Measurements from ENCODE around the gene OR2T8.

OR2T8 gene

GRCh38 chr1:247919952-247920351 lies at the start of gene OR2T8:
Gene OR2T8 (plus strand): TSS chr1:247920252. CDS start chr1:247921018, 766 bp downstream.
- Histone ChIP-seq H3F3A (ENCODE audit: control insufficient read depth, insufficient read depth) (no peaks in the 10 kb centered on the region), H3K27ac (ENCODE audit: low read depth, low read length) (no peak within 1 kb of the TSS), H3K9me3 (ENCODE audit: control insufficient read depth, insufficient read depth, low read length) (no peaks in the 10 kb centered on the region)

DNA sequence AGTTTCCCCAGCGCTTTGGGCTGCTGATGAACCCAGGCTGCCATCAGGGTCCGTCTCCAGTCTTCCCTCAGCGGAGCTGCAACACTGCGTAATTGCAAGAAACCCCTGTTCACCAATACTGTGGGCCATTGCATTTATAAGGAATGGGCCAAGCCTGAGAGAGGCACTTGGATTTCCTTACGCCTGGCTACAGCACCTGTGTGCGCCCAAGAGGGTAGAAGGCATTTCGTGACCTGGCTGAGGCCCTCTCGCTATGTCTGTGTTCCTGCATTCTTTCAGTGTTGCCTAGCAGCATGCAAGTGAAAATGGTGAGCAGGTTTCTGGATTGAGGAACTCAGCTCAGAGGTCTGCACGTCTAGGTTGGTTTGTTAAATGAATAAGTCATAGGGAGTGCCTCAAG lies 36.7 kb upstream of the OR2T8 start:
- TF ChIP-seq CTCF (IDR thresholded peaks at IDR 0.05; ENCODE audit: low read depth, low read length, poor library complexity, severe bottlenecking) (no peak), EZH2phosphoT487 (IDR thresholded peaks at IDR 0.05; ENCODE audit: borderline replicate concordance, low read length) (no peak)
- H4K20me1 ChIP-seq (ENCODE audit: control insufficient read depth, insufficient read depth, low read depth, low read length) = no peaks in the 10 kb centered on the region
- H3F3A ChIP-seq (ENCODE audit: control insufficient read depth, insufficient read depth) = no peaks in the 10 kb centered on the region
- H3K4me2 ChIP-seq (ENCODE audit: low read length) = no peak overlapping the region
- no peaks in the 10 kb centered on the region for H3K9me3 ChIP-seq (ENCODE audit: control insufficient read depth, insufficient read depth, low read length)
- H3K27me3 ChIP-seq (ENCODE audit: control insufficient read depth, low read length) = no peaks in the 10 kb centered on the region
- no peaks in the 10 kb centered on the region for H3K9me2 ChIP-seq (replicated peaks; ENCODE audit: control insufficient read depth, low read length)
- H3K4me1 ChIP-seq (ENCODE audit: control insufficient read depth, low read length) = no peaks in the 10 kb centered on the region
- H3K36me3 ChIP-seq (ENCODE audit: control insufficient read depth, low read length) = no peaks in the 10 kb centered on the region
- H3K4me3 ChIP-seq (ENCODE audit: low read length) = no peak overlapping the region
- H3K79me2 ChIP-seq (ENCODE audit: control insufficient read depth, low read length) = no peaks in the 10 kb centered on the region
- no peak overlapping the region for H3K27ac ChIP-seq (ENCODE audit: low read depth, low read length)

More at GRCh38 chr1:247919952-247920351, at the start of gene OR2T8:
- no peaks in the 10 kb centered on the region for H3K27me3 ChIP-seq (ENCODE audit: control insufficient read depth, low read length)
- H3K4me2 ChIP-seq (ENCODE audit: low read length) = no peak within 1 kb of the TSS
- H3K4me1 ChIP-seq (ENCODE audit: control insufficient read depth, low read length) = no peaks in the 10 kb centered on the region; the same call in 1 of the 2 replicates
- H3K79me2 ChIP-seq (ENCODE audit: control insufficient read depth, low read length) = no peaks in the 10 kb centered on the region
- no peak within 1 kb of the TSS for H3K4me3 ChIP-seq (ENCODE audit: low read length)
- TF ChIP-seq EZH2phosphoT487 (IDR thresholded peaks at IDR 0.05; ENCODE audit: borderline replicate concordance, low read length) = no peak
- no peak for TF ChIP-seq CTCF (IDR thresholded peaks at IDR 0.05; ENCODE audit: low read depth, low read length, poor library complexity, severe bottlenecking)
- no peaks in the 10 kb centered on the region for H3K36me3 ChIP-seq (ENCODE audit: control insufficient read depth, low read length)
- H4K20me1 ChIP-seq (ENCODE audit: control insufficient read depth, insufficient read depth, low read depth, low read length) = no peaks in the 10 kb centered on the region
- H3K9me2 ChIP-seq (replicated peaks; ENCODE audit: control insufficient read depth, low read length) = no peaks in the 10 kb centered on the region

GRCh38 chr1:247884797-247885413 lies 35.1 kb upstream of the OR2T8 start:
- Histone ChIP-seq H3K4me3 (ENCODE audit: low read length) (no peak overlapping the region), H3K4me2 (ENCODE audit: low read length) (no peak overlapping the region), H4K20me1 (ENCODE audit: control insufficient read depth, insufficient read depth, low read depth, low read length) (no peaks in the 10 kb centered on the region)

More at GRCh38 chr1:247884797-247885413, 35.1 kb upstream of the OR2T8 start:
- Histone ChIP-seq H3F3A (ENCODE audit: control insufficient read depth, insufficient read depth) (no peaks in the 10 kb centered on the region), H3K9me3 (ENCODE audit: control insufficient read depth, insufficient read depth, low read length) (no peaks in the 10 kb centered on the region), H3K79me2 (ENCODE audit: control insufficient read depth, low read length) (no peaks in the 10 kb centered on the region), H3K36me3 (ENCODE audit: control insufficient read depth, low read length) (no peaks in the 10 kb centered on the region), H3K9me2 (replicated peaks; ENCODE audit: control insufficient read depth, low read length) (no peaks in the 10 kb centered on the region), H3K27ac (ENCODE audit: low read depth, low read length) (no peak overlapping the region), H3K27me3 (ENCODE audit: control insufficient read depth, low read length) (no peaks in the 10 kb centered on the region), H3K4me1 (ENCODE audit: control insufficient read depth, low read length) (no peaks in the 10 kb centered on the region)
- no peak for TF ChIP-seq CTCF (IDR thresholded peaks at IDR 0.05; ENCODE audit: low read depth, low read length, poor library complexity, severe bottlenecking)
- TF ChIP-seq EZH2phosphoT487 (IDR thresholded peaks at IDR 0.05; ENCODE audit: borderline replicate concordance, low read length) = no peak
